Lower lobe of right lung (tissue), 2 donors: Measurements from ENCODE around the gene C6orf120. TPM values are rescaled to one million over a fixed set of nuclear protein-coding genes. Genes with fewer than 3 reads are reported as not detected.

Experiments used
- ATAC-seq, 2 donors: fragments of 200-7000 bp; cut with Tn5 transposase; one replicate each; pipeline ENCODE4 v1.9.1; 2020 to 2022; ENCODE audit warnings: mild to moderate bottlenecking in 2 of 2, moderate library complexity in 2 of 2
- DNase-seq: peaks from one replicate; pipeline ENCODE4 v3.0.0-alpha.2; 2020
- H3K27ac ChIP-seq: fragments of 200-600 bp; one replicate; pipeline ENCODE4 v1.8.0; 2022
- H3K27me3 ChIP-seq: fragments of 200-600 bp; one replicate; pipeline ENCODE4 v1.8.0; 2022; ENCODE audit warnings: low read depth
- H3K36me3 ChIP-seq: fragments of 200-600 bp; one replicate; pipeline ENCODE4 v1.8.0; 2022; ENCODE audit warnings: mild to moderate bottlenecking
- H3K4me1 ChIP-seq: fragments of 200-600 bp; one replicate; pipeline ENCODE4 v1.8.0; 2022
- H3K4me3 ChIP-seq: fragments of 200-600 bp; one replicate; pipeline ENCODE4 v1.8.0; 2022; ENCODE audit warnings: mild to moderate bottlenecking
- H3K9me3 ChIP-seq: fragments of 200-600 bp; one replicate; pipeline ENCODE4 v1.8.0; 2022
- intact Hi-C: fragments of 100-400 bp; cut with DNase I; formaldehyde crosslinking; loops from one replicate; pipeline ENCODE4 v1.11.0; 2022
- total RNA-seq: library from RNA; stranded (reverse); fragmentation: NEBNext Ultra II Directional; extraction: Animal tissue kit (Norgen Biotek cat#: 25700); gene quantifications from one replicate; pipeline ENCODE4 v1.2.1, GENCODE V29; 2021
- TF ChIP-seq, protein P1 (sequence below): fragments of 200-600 bp; IDR thresholded peaks from one replicate; pipeline ENCODE4 v1.8.0; 2022; ENCODE audit warnings: antibody characterized with exemption, mild to moderate bottlenecking
- donor health status: DM: no; HTN: yes; CAD: no; lungs with severe emphysema.

Gene C6orf120
- total RNA-seq, 1 donor from 2014 or later: 22.2 TPM

DNA sequence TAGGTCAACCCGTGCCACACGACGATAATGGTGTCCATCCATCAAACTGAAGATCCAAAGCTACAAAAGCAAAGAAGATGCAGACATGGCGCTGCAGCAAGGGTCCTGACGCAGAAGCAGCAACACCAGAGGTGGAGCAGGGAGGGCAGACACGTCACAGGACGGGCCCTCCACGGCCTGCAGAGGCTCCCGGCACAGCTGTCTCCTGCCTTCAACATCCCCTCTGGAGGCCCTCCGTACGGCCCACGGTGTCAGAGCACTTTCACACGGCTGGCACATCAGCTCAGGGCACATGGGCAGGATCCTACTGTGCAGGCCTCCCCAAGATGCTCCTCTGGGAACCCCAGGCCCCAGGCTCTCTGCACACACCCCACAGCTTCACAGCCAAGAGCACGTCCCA is 37.7 kb upstream of the C6orf120 start:
- H3K36me3 ChIP-seq: peaks cover 49% of the 10 kb centered on the region
- intact Hi-C loops: no loop called here

GRCh38 chr6:169665289-169665688 is 36.6 kb upstream of the C6orf120 start:
- H3K4me1 ChIP-seq: peaks cover 9% of the 10 kb centered on the region
- H3K27me3 ChIP-seq: no peaks in the 10 kb centered on the region
- intact Hi-C loops: no loop called here
- H3K27ac ChIP-seq: no peak overlapping the region
- DNase-seq (no peak), ATAC-seq (no peak)
- no peak overlapping the region for H3K4me3 ChIP-seq
- H3K36me3 ChIP-seq: peaks cover 44% of the 10 kb centered on the region
- H3K9me3 ChIP-seq: no peaks in the 10 kb centered on the region
- TF ChIP-seq, protein P1, sequence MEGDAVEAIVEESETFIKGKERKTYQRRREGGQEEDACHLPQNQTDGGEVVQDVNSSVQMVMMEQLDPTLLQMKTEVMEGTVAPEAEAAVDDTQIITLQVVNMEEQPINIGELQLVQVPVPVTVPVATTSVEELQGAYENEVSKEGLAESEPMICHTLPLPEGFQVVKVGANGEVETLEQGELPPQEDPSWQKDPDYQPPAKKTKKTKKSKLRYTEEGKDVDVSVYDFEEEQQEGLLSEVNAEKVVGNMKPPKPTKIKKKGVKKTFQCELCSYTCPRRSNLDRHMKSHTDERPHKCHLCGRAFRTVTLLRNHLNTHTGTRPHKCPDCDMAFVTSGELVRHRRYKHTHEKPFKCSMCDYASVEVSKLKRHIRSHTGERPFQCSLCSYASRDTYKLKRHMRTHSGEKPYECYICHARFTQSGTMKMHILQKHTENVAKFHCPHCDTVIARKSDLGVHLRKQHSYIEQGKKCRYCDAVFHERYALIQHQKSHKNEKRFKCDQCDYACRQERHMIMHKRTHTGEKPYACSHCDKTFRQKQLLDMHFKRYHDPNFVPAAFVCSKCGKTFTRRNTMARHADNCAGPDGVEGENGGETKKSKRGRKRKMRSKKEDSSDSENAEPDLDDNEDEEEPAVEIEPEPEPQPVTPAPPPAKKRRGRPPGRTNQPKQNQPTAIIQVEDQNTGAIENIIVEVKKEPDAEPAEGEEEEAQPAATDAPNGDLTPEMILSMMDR: no peak

More for the DNA sequence above, 37.7 kb upstream of the C6orf120 start:
- TF ChIP-seq, protein P1: no peak
- no peaks in the 10 kb centered on the region for H3K9me3 ChIP-seq
- no peak overlapping the region for H3K27ac ChIP-seq
- no peak overlapping the region for H3K4me3 ChIP-seq
- DNase-seq: peak; percentile 41
- no peaks in the 10 kb centered on the region for H3K27me3 ChIP-seq
- peaks cover 4% of the 10 kb centered on the region for H3K4me1 ChIP-seq
- ATAC-seq: no peak

GRCh38 chr6:169666441-169666840 is 35.5 kb upstream of the C6orf120 start:
- H3K36me3 ChIP-seq: peaks cover 52% of the 10 kb centered on the region
- H3K27ac ChIP-seq: no peak overlapping the region
- no peak for ATAC-seq
- peaks cover 9% of the 10 kb centered on the region for H3K4me1 ChIP-seq
- H3K9me3 ChIP-seq: no peaks in the 10 kb centered on the region
- no peaks in the 10 kb centered on the region for H3K27me3 ChIP-seq
- TF ChIP-seq, protein P1: no peak
- intact Hi-C loops: no loop called here
- peak; percentile 38 for DNase-seq
- H3K4me3 ChIP-seq: no peak overlapping the region

GRCh38 chr6:169667716-169668115 is 34.2 kb upstream of the C6orf120 start:
- TF ChIP-seq, protein P1: no peak
- peaks cover 9% of the 10 kb centered on the region for H3K4me1 ChIP-seq
- H3K27ac ChIP-seq: no peak overlapping the region
- peaks cover 60% of the 10 kb centered on the region for H3K36me3 ChIP-seq
- DNase-seq (peak; percentile 43), ATAC-seq (no peak)
- no peaks in the 10 kb centered on the region for H3K27me3 ChIP-seq
- no peak overlapping the region for H3K4me3 ChIP-seq
- intact Hi-C loops: no loop called here
- no peaks in the 10 kb centered on the region for H3K9me3 ChIP-seq

- Histone ChIP-seq H3K27ac (no peak overlapping the region), H3K4me3 (no peak overlapping the region), H3K4me1 (peaks cover 9% of the 10 kb centered on the region), H3K36me3 (peaks cover 55% of the 10 kb centered on the region), H3K9me3 (no peaks in the 10 kb centered on the region), H3K27me3 (no peaks in the 10 kb centered on the region)
- ATAC-seq (no peak), DNase-seq (peak; percentile 33)
- intact Hi-C loops: no loop called here
- TF ChIP-seq, protein P1: no peak
Observed at GRCh38 chr6:169668203-169668847, 33.6 kb upstream of the C6orf120 start.
